GM10847 (cell line): ENCODE data around the gene TNFRSF19.

Experiments used
- POLR2A ChIP-seq: IDR thresholded peaks from 2 replicates; pipeline ENCODE4 v1.6.1; 2011; ENCODE audit not compliant: insufficient read length; ENCODE audit errors: extremely low read depth

TNFRSF19 gene

GRCh38 chr13:23580684-23581060 lies 10.5 kb downstream of the TNFRSF19 start:
- no peak for TF ChIP-seq POLR2A

GRCh38 chr13:23583491-23583890 lies 13.3 kb downstream of the TNFRSF19 start:
- TF ChIP-seq POLR2A, result no peak

- TF ChIP-seq POLR2A, result no peak
Observed at GRCh38 chr13:23584275-23584674, 14.1 kb downstream of the TNFRSF19 start.

- TF ChIP-seq POLR2A, result no peak
Observed at GRCh38 chr13:23586336-23586735, 16.1 kb downstream of the TNFRSF19 start.

GRCh38 chr13:23588666-23589065 lies 18.5 kb downstream of the TNFRSF19 start:
- no peak for TF ChIP-seq POLR2A

- no peak for TF ChIP-seq POLR2A
Observed at GRCh38 chr13:23592596-23592995, 22.4 kb downstream of the TNFRSF19 start.

- TF ChIP-seq POLR2A, result no peak
Observed at GRCh38 chr13:23593148-23593547, 22.9 kb downstream of the TNFRSF19 start.

- TF ChIP-seq POLR2A, result no peak
Observed at GRCh38 chr13:23598369-23598768, 28.2 kb downstream of the TNFRSF19 start.

- TF ChIP-seq POLR2A, result no peak
Observed at GRCh38 chr13:23599083-23599925, 29.1 kb downstream of the TNFRSF19 start.

- no peak for TF ChIP-seq POLR2A
Observed at GRCh38 chr13:23600100-23600499, 29.9 kb downstream of the TNFRSF19 start.

GRCh38 chr13:23600534-23600933 lies 30.3 kb downstream of the TNFRSF19 start:
- TF ChIP-seq POLR2A, result no peak

GRCh38 chr13:23605831-23606230 lies 35.6 kb downstream of the TNFRSF19 start:
- no peak for TF ChIP-seq POLR2A

GRCh38 chr13:23608138-23608537 lies 37.9 kb downstream of the TNFRSF19 start:
- TF ChIP-seq POLR2A, result no peak

GRCh38 chr13:23608701-23609413 lies 38.6 kb downstream of the TNFRSF19 start:
- TF ChIP-seq POLR2A, result no peak

- no peak for TF ChIP-seq POLR2A
Observed at GRCh38 chr13:23609414-23609760, 39.2 kb downstream of the TNFRSF19 start.

GRCh38 chr13:23609874-23610576 lies 39.8 kb downstream of the TNFRSF19 start:
- no peak for TF ChIP-seq POLR2A

GRCh38 chr13:23610966-23611491 lies 40.8 kb downstream of the TNFRSF19 start:
- no peak for TF ChIP-seq POLR2A
